ENCODE measurements around the gene NDST3. TPM values are rescaled to one million over a fixed set of nuclear protein-coding genes. Genes with fewer than 3 reads are reported as not detected.

Gene NDST3
- total and polyA plus RNA-seq, 2 donors from 2014 or later: 0.09 to 0.22 TPM

DNA sequence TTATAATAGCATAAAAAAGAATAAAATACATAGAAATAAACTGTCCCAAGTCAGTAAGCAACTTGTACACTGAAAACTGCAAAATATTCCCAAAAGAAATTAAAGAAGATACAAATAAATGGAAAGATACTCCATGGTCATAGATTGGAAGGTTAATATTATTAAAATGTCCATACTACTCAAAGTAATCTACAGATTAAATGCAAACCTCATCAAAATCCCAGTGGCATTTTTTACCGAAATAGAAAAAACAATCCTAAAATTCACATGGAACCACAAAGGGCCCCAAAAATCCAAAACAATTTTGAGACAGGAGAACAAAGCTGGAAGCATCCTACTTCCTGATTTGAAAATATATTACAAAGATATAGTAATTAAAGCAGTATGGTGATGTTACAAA, 133.0 kb downstream of the NDST3 start:
- H3K27ac ChIP-seq (ENCODE audit: low read depth in 2 of 2, low read length in 2 of 2): no peak overlapping the region
- DNase-seq: no peak
- intact Hi-C loops (cut with DNase I): no loop called here
- TF ChIP-seq, protein P1, sequence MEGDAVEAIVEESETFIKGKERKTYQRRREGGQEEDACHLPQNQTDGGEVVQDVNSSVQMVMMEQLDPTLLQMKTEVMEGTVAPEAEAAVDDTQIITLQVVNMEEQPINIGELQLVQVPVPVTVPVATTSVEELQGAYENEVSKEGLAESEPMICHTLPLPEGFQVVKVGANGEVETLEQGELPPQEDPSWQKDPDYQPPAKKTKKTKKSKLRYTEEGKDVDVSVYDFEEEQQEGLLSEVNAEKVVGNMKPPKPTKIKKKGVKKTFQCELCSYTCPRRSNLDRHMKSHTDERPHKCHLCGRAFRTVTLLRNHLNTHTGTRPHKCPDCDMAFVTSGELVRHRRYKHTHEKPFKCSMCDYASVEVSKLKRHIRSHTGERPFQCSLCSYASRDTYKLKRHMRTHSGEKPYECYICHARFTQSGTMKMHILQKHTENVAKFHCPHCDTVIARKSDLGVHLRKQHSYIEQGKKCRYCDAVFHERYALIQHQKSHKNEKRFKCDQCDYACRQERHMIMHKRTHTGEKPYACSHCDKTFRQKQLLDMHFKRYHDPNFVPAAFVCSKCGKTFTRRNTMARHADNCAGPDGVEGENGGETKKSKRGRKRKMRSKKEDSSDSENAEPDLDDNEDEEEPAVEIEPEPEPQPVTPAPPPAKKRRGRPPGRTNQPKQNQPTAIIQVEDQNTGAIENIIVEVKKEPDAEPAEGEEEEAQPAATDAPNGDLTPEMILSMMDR (IDR thresholded peaks at IDR 0.05; ENCODE audit: borderline replicate concordance, extremely low read depth, insufficient read depth): no peak
- H3K9ac ChIP-seq (ENCODE audit: low read length in 3 of 3): no peak overlapping the region
- H3K4me3 ChIP-seq (ENCODE audit: low read length in 3 of 3): no peak overlapping the region
- H3K27me3 ChIP-seq (ENCODE audit: control insufficient read depth, insufficient read depth, low read length): no peaks in the 10 kb centered on the region
- FAIRE-seq: no peak
- H3K9me3 ChIP-seq (ENCODE audit: control insufficient read depth in 2 of 3, insufficient read depth in 1 of 3, low read length in 3 of 3): peaks cover 0 to 7% (median 5%) of the 10 kb centered on the region in 3 donors
- H3K36me3 ChIP-seq (ENCODE audit: control insufficient read depth in 2 of 3, insufficient read depth in 3 of 3, low read length in 3 of 3): no peaks in the 10 kb centered on the region
- H3K4me1 ChIP-seq (ENCODE audit: control insufficient read depth in 2 of 3, insufficient read depth in 2 of 3, low read depth in 1 of 3, low read length in 3 of 3): no peaks in the 10 kb centered on the region

DNA sequence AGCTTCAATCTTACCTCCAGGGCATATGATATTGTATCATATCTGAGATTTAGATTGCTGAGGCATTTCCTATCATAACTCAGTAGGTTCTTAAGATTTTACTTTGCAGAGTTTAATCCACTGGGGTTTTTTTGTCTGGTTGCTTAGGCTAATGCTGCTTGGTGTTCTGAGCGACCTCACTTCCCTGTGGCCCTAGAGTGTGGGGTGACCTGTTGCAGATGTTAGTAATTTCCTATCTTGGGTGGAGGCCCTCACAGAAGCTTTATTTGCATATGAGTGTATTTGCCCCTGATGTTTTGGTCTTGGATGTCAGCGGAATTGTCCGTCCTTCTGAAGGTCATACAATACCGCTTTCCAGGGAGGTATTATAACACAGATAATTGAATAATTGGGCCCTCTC, 137.1 kb downstream of the NDST3 start:
- Histone ChIP-seq H3K27ac (ENCODE audit: low read depth in 2 of 2, low read length in 2 of 2) (no peak overlapping the region), H3K27me3 (ENCODE audit: control insufficient read depth, insufficient read depth, low read length) (no peaks in the 10 kb centered on the region), H3K4me3 (ENCODE audit: low read length in 3 of 3) (no peak overlapping the region), H3K9me3 (ENCODE audit: control insufficient read depth in 2 of 3, insufficient read depth in 1 of 3, low read length in 3 of 3) (peaks cover 0 to 6% (median 3%) of the 10 kb centered on the region in 3 donors), H3K36me3 (ENCODE audit: control insufficient read depth in 2 of 3, insufficient read depth in 3 of 3, low read length in 3 of 3) (no peaks in the 10 kb centered on the region), H3K9ac (ENCODE audit: low read length in 3 of 3) (no peak overlapping the region), H3K4me1 (ENCODE audit: control insufficient read depth in 2 of 3, insufficient read depth in 2 of 3, low read depth in 1 of 3, low read length in 3 of 3) (no peaks in the 10 kb centered on the region)
- DNase-seq: no peak
- TF ChIP-seq, protein P1 (IDR thresholded peaks at IDR 0.05; ENCODE audit: borderline replicate concordance, extremely low read depth, insufficient read depth): no peak
- intact Hi-C loops (cut with DNase I): no loop called here
- no peak for FAIRE-seq

DNA sequence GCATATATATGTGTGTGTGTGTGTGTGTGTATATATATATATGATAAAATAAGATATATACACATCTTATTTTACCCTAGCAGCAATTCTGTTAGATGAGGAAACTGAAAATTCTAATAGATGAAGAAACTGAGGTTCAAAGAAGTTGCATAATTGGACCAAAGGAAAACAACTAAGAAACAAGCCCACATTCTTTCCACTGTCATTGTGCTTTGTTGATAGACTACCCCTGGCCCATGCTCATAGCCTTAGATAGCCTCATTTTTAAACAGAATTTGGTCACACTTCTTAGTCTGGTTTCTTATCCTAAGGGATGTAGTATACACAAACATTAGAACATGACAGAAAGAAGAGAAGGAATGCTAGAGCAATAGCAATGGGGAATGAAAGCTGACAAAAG, 138.8 kb downstream of the NDST3 start:
- Histone ChIP-seq H3K9me3 (ENCODE audit: control insufficient read depth in 2 of 3, insufficient read depth in 1 of 3, low read length in 3 of 3) (no peaks in the 10 kb centered on the region), H3K9ac (ENCODE audit: low read length in 3 of 3) (no peak overlapping the region), H3K27me3 (ENCODE audit: control insufficient read depth, insufficient read depth, low read length) (no peaks in the 10 kb centered on the region), H3K27ac (ENCODE audit: low read depth in 2 of 2, low read length in 2 of 2) (no peak overlapping the region), H3K36me3 (ENCODE audit: control insufficient read depth in 2 of 3, insufficient read depth in 3 of 3, low read length in 3 of 3) (no peaks in the 10 kb centered on the region), H3K4me1 (ENCODE audit: control insufficient read depth in 2 of 3, insufficient read depth in 2 of 3, low read depth in 1 of 3, low read length in 3 of 3) (no peaks in the 10 kb centered on the region), H3K4me3 (ENCODE audit: low read length in 3 of 3) (no peak overlapping the region)
- FAIRE-seq (no peak), DNase-seq (no peak)
- TF ChIP-seq, protein P1 (IDR thresholded peaks at IDR 0.05; ENCODE audit: borderline replicate concordance, extremely low read depth, insufficient read depth): no peak
- intact Hi-C loops (cut with DNase I): no loop called here

All from kidney (tissue), 14 donors.